Right lobe of liver (tissue), 4 donors: ENCODE data around the gene GMPPB.

ENCODE experiments used
- POLR2A ChIP-seq: fragments of 450-650 bp; IDR thresholded peaks from one replicate; pipeline ENCODE4 v1.6.1; 2017; ENCODE audit warnings: antibody characterized with exemption, mild to moderate bottlenecking
- TF ChIP-seq, protein P1 (sequence below), 4 donors: fragments of 200-600 bp in 3 of 4; fragments of 450-650 bp in 1 of 4; IDR thresholded peaks; one replicate each; pipeline versions ENCODE4 v1.5.1 to v1.8.0; 2016 to 2022; ENCODE audit warnings: antibody characterized with exemption in 4 of 4, mild to moderate bottlenecking in 2 of 4
- donor health status: DM: no; HTN: no; CAD: no.
- donor health status: DM: no; HTN: no; CAD: no.
- donor health status: DM: no; HTN: yes; CAD: no.

GRCh38 chr3:49683162-49683561 is 40.6 kb downstream of the GMPPB start:
- TF ChIP-seq, protein P1, sequence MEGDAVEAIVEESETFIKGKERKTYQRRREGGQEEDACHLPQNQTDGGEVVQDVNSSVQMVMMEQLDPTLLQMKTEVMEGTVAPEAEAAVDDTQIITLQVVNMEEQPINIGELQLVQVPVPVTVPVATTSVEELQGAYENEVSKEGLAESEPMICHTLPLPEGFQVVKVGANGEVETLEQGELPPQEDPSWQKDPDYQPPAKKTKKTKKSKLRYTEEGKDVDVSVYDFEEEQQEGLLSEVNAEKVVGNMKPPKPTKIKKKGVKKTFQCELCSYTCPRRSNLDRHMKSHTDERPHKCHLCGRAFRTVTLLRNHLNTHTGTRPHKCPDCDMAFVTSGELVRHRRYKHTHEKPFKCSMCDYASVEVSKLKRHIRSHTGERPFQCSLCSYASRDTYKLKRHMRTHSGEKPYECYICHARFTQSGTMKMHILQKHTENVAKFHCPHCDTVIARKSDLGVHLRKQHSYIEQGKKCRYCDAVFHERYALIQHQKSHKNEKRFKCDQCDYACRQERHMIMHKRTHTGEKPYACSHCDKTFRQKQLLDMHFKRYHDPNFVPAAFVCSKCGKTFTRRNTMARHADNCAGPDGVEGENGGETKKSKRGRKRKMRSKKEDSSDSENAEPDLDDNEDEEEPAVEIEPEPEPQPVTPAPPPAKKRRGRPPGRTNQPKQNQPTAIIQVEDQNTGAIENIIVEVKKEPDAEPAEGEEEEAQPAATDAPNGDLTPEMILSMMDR (IDR thresholded peaks at IDR 0.05): no peak
- no peak for TF ChIP-seq POLR2A
